Measurements from ENCODE around the gene RASGRP4. TPM values are rescaled to one million over a fixed set of nuclear protein-coding genes. Genes with fewer than 3 reads are reported as not detected.

Gene RASGRP4
- total and polyA plus RNA-seq, 10 of the 15 experiments (the other 5 are each of a cell fraction or from before 2014, with no cell fraction given), result 0.24 to 7.4 (median 3.3) TPM

Other genes with a start within 250 kb of the RASGRP4 start
Only the 7 nearest of the 15 such genes appear.
- gene KCNK6, start 106.4 kb downstream of the RASGRP4 start, total RNA-seq (2014; rRNA removed), result 1.1 and 1.2 TPM in 2 replicates
- 0.74 and 1.1 TPM in 2 replicates for gene KCNK6, start 106.4 kb downstream of the RASGRP4 start, total RNA-seq (2014; rRNA removed; fragmentation: Illumina TruSeq; extraction: Trizol)
- 0.98 and 1.1 TPM in 2 replicates for gene KCNK6, start 106.4 kb downstream of the RASGRP4 start, total RNA-seq (2021)
- gene KCNK6, start 106.4 kb downstream of the RASGRP4 start, polyA plus RNA-seq (2011; rRNA removed), result 0.04 TPM in 2 replicates
- gene KCNK6, start 106.4 kb downstream of the RASGRP4 start, polyA plus RNA-seq (2014; fragmentation: Illumina TruSeq; extraction: Trizol), result 0.98 and 1.4 TPM in 2 replicates
- gene KCNK6, start 106.4 kb downstream of the RASGRP4 start, polyA plus RNA-seq (2014; fragmentation: Nextera tagmentation; extraction: Ambion mirVana), result under 1 TPM; 0.47 to 0.57 TPM
- 1.4 TPM in 2 replicates for gene KCNK6, start 106.4 kb downstream of the RASGRP4 start, polyA plus RNA-seq (2014; rRNA removed)
- 1 to 10 TPM in 1 of 2 experiments, under 1 TPM in 1; 0.91 to 1.3 TPM for gene KCNK6, start 106.4 kb downstream of the RASGRP4 start, polyA plus RNA-seq (2016; fragmentation: Nextera tagmentation; extraction: Ambion mirVana)
- gene CATSPERG, start 90.4 kb downstream of the RASGRP4 start, total RNA-seq (2014; rRNA removed), result 0.56 and 0.65 TPM in 2 replicates
- 0.76 and 1.2 TPM in 2 replicates for gene CATSPERG, start 90.4 kb downstream of the RASGRP4 start, total RNA-seq (2014; rRNA removed; fragmentation: Illumina TruSeq; extraction: Trizol)
- gene CATSPERG, start 90.4 kb downstream of the RASGRP4 start, total RNA-seq (2021), result 1.2 and 1.7 TPM in 2 replicates
- 0.61 and 1.1 TPM in 2 replicates for gene CATSPERG, start 90.4 kb downstream of the RASGRP4 start, polyA plus RNA-seq (2011; rRNA removed)
- 0.15 and 0.98 TPM in 2 replicates for gene CATSPERG, start 90.4 kb downstream of the RASGRP4 start, polyA plus RNA-seq (2014; fragmentation: Illumina TruSeq; extraction: Trizol)
- gene CATSPERG, start 90.4 kb downstream of the RASGRP4 start, polyA plus RNA-seq (2014; fragmentation: Nextera tagmentation; extraction: Ambion mirVana), result under 1 TPM; 0.11 to 0.15 TPM
- 0.70 and 0.75 TPM in 2 replicates for gene CATSPERG, start 90.4 kb downstream of the RASGRP4 start, polyA plus RNA-seq (2014; rRNA removed)
- gene CATSPERG, start 90.4 kb downstream of the RASGRP4 start, polyA plus RNA-seq (2016; fragmentation: Nextera tagmentation; extraction: Ambion mirVana), result 1 to 10 TPM in 1 of 2 experiments, under 1 TPM in 1; 0.15 to 1.3 TPM
- 294 and 336 TPM in 2 replicates for gene PSMD8, start 51.6 kb downstream of the RASGRP4 start, total RNA-seq (2014; rRNA removed)
- gene PSMD8, start 51.6 kb downstream of the RASGRP4 start, total RNA-seq (2014; rRNA removed; fragmentation: Illumina TruSeq; extraction: Trizol), result 164 and 180 TPM in 2 replicates
- 180 and 189 TPM in 2 replicates for gene PSMD8, start 51.6 kb downstream of the RASGRP4 start, total RNA-seq (2021)
- gene PSMD8, start 51.6 kb downstream of the RASGRP4 start, polyA plus RNA-seq (2011; rRNA removed), result 235 and 409 TPM in 2 replicates
- 184 and 210 TPM in 2 replicates for gene PSMD8, start 51.6 kb downstream of the RASGRP4 start, polyA plus RNA-seq (2014; fragmentation: Illumina TruSeq; extraction: Trizol)
- 10 to 100 TPM; 81.2 to 99.0 TPM for gene PSMD8, start 51.6 kb downstream of the RASGRP4 start, polyA plus RNA-seq (2014; fragmentation: Nextera tagmentation; extraction: Ambion mirVana)
- gene PSMD8, start 51.6 kb downstream of the RASGRP4 start, polyA plus RNA-seq (2014; rRNA removed), result 329 and 346 TPM in 2 replicates
- 100 to 1,000 TPM; 327 to 341 TPM for gene PSMD8, start 51.6 kb downstream of the RASGRP4 start, polyA plus RNA-seq (2016; fragmentation: Nextera tagmentation; extraction: Ambion mirVana)
- not detected in 2 replicates for gene GGN, start 38.2 kb downstream of the RASGRP4 start, total RNA-seq (2014; rRNA removed)
- not detected in 2 replicates for gene GGN, start 38.2 kb downstream of the RASGRP4 start, total RNA-seq (2014; rRNA removed; fragmentation: Illumina TruSeq; extraction: Trizol)
- not detected in 2 replicates for gene GGN, start 38.2 kb downstream of the RASGRP4 start, total RNA-seq (2021)
- gene GGN, start 38.2 kb downstream of the RASGRP4 start, polyA plus RNA-seq (2011; rRNA removed), result not detected in 2 replicates
- gene GGN, start 38.2 kb downstream of the RASGRP4 start, polyA plus RNA-seq (2014; fragmentation: Illumina TruSeq; extraction: Trizol), result not detected in 2 replicates
- not detected for gene GGN, start 38.2 kb downstream of the RASGRP4 start, polyA plus RNA-seq (2014; fragmentation: Nextera tagmentation; extraction: Ambion mirVana)
- not detected in 2 replicates for gene GGN, start 38.2 kb downstream of the RASGRP4 start, polyA plus RNA-seq (2014; rRNA removed)
- not detected for gene GGN, start 38.2 kb downstream of the RASGRP4 start, polyA plus RNA-seq (2016; fragmentation: Nextera tagmentation; extraction: Ambion mirVana)
- gene SPRED3, start 37.5 kb downstream of the RASGRP4 start, total RNA-seq (2014; rRNA removed), result 0.05 TPM in 1 of 2 replicates, not detected in the other
- gene SPRED3, start 37.5 kb downstream of the RASGRP4 start, total RNA-seq (2014; rRNA removed; fragmentation: Illumina TruSeq; extraction: Trizol), result 0.23 and 0.27 TPM in 2 replicates
- gene SPRED3, start 37.5 kb downstream of the RASGRP4 start, total RNA-seq (2021), result 1.2 and 1.5 TPM in 2 replicates
- gene SPRED3, start 37.5 kb downstream of the RASGRP4 start, polyA plus RNA-seq (2011; rRNA removed), result 0.61 and 0.79 TPM in 2 replicates
- gene SPRED3, start 37.5 kb downstream of the RASGRP4 start, polyA plus RNA-seq (2014; fragmentation: Illumina TruSeq; extraction: Trizol), result 0.11 and 0.24 TPM in 2 replicates
- under 1 TPM; 0.09 to 0.32 TPM for gene SPRED3, start 37.5 kb downstream of the RASGRP4 start, polyA plus RNA-seq (2014; fragmentation: Nextera tagmentation; extraction: Ambion mirVana)
- 0.31 and 0.88 TPM in 2 replicates for gene SPRED3, start 37.5 kb downstream of the RASGRP4 start, polyA plus RNA-seq (2014; rRNA removed)
- gene SPRED3, start 37.5 kb downstream of the RASGRP4 start, polyA plus RNA-seq (2016; fragmentation: Nextera tagmentation; extraction: Ambion mirVana), result under 1 TPM in 1 of 2 experiments, not detected in 1; 0.47 TPM
- gene FAM98C, start 23.1 kb downstream of the RASGRP4 start, total RNA-seq (2014; rRNA removed), result 9.8 and 10.2 TPM in 2 replicates
- gene FAM98C, start 23.1 kb downstream of the RASGRP4 start, total RNA-seq (2014; rRNA removed; fragmentation: Illumina TruSeq; extraction: Trizol), result 6.8 and 7.0 TPM in 2 replicates
- gene FAM98C, start 23.1 kb downstream of the RASGRP4 start, total RNA-seq (2021), result 11.2 and 14.2 TPM in 2 replicates
- 4.5 and 8.8 TPM in 2 replicates for gene FAM98C, start 23.1 kb downstream of the RASGRP4 start, polyA plus RNA-seq (2011; rRNA removed)
- 1.7 and 3.5 TPM in 2 replicates for gene FAM98C, start 23.1 kb downstream of the RASGRP4 start, polyA plus RNA-seq (2014; fragmentation: Illumina TruSeq; extraction: Trizol)
- 1 to 10 TPM; 1.4 to 2.3 TPM for gene FAM98C, start 23.1 kb downstream of the RASGRP4 start, polyA plus RNA-seq (2014; fragmentation: Nextera tagmentation; extraction: Ambion mirVana)
- gene FAM98C, start 23.1 kb downstream of the RASGRP4 start, polyA plus RNA-seq (2014; rRNA removed), result 17.1 and 23.5 TPM in 2 replicates
- gene FAM98C, start 23.1 kb downstream of the RASGRP4 start, polyA plus RNA-seq (2016; fragmentation: Nextera tagmentation; extraction: Ambion mirVana), result 10 to 100 TPM; 13.5 to 17.2 TPM
- gene RYR1, start 7.5 kb upstream of the RASGRP4 start, total RNA-seq (2014; rRNA removed), result 0.11 TPM in 2 replicates
- 0.04 and 0.28 TPM in 2 replicates for gene RYR1, start 7.5 kb upstream of the RASGRP4 start, total RNA-seq (2014; rRNA removed; fragmentation: Illumina TruSeq; extraction: Trizol)
- gene RYR1, start 7.5 kb upstream of the RASGRP4 start, total RNA-seq (2021), result 0.28 and 0.88 TPM in 2 replicates
- 0.03 and 0.07 TPM in 2 replicates for gene RYR1, start 7.5 kb upstream of the RASGRP4 start, polyA plus RNA-seq (2011; rRNA removed)
- gene RYR1, start 7.5 kb upstream of the RASGRP4 start, polyA plus RNA-seq (2014; fragmentation: Illumina TruSeq; extraction: Trizol), result 0.05 and 0.32 TPM in 2 replicates
- gene RYR1, start 7.5 kb upstream of the RASGRP4 start, polyA plus RNA-seq (2014; fragmentation: Nextera tagmentation; extraction: Ambion mirVana), result under 1 TPM; under 0.01 to 0.02 TPM
- 0.10 and 0.22 TPM in 2 replicates for gene RYR1, start 7.5 kb upstream of the RASGRP4 start, polyA plus RNA-seq (2014; rRNA removed)
- gene RYR1, start 7.5 kb upstream of the RASGRP4 start, polyA plus RNA-seq (2016; fragmentation: Nextera tagmentation; extraction: Ambion mirVana), result under 1 TPM in 1 of 2 experiments, not detected in 1; 0.04 TPM

Data from GM12878 (cell line).